A549 (cell line): ENCODE results near the gene ADGRD1. TPM values are rescaled to one million over a fixed set of nuclear protein-coding genes. Genes with fewer than 3 reads are reported as not detected.

Source experiments
- ATAC-seq, 2 experiments: fragments of 200-7000 bp in 1 of 2; fragments of >200 bp in 1 of 2; cut with Nextera tagmentation in 1 of 2; cut with Tn5 transposase in 1 of 2; 3 replicates each; pipeline versions ENCODE4 v1.8.0 to v1.9.1; 2018 to 2020; ENCODE audit warnings: mild to moderate bottlenecking in 1 of 2, moderate library complexity in 1 of 2
- CTCF ChIA-PET: fragments of 300-600 bp; sonication (Branson Sonifier 250); formaldehyde crosslinking; extraction: SDS; loops from one replicate; lab custom pipeline; 2021; ENCODE audit warnings: antibody characterized with exemption, inconsistent platforms; lab: Yijun Ruan, JAX
- POLR2A ChIA-PET: fragments of 350-600 bp; formaldehyde crosslinking; extraction: SDS; loops from one replicate; lab custom pipeline; 2021; ENCODE audit warnings: antibody characterized with exemption, inconsistent platforms; lab: Yijun Ruan, JAX
- DNase-seq, 2 experiments: peaks; one replicate each; pipeline versions ENCODE4 v3.0.0 to v3.0.0-alpha.2; 2011 to 2016; ENCODE audit warnings: low read depth in 1 of 2, low spot score in 1 of 2
- FAIRE-seq: peaks from 2 replicates; lab custom pipeline; 2011; peaks lifted over from hg19 to GRCh38; lab: Jason Lieb, UNC
- H3K27ac ChIP-seq, 2 experiments: fragments of >200 bp; sonication (Bioruptor Twin); formaldehyde crosslinking; 3 replicates each; pipeline ENCODE4 v1.5.1; 2016 to 2017
- H3K4me1 ChIP-seq: fragments of >200 bp; sonication (Bioruptor Twin); formaldehyde crosslinking; 3 replicates; pipeline ENCODE4 v1.6.1; 2016
- H3K4me2 ChIP-seq: fragments of >200 bp; sonication (Bioruptor Twin); formaldehyde crosslinking; 3 replicates; pipeline ENCODE4 v1.6.1; 2016
- H3K4me3 ChIP-seq: fragments of >200 bp; sonication (Bioruptor Twin); formaldehyde crosslinking; 3 replicates; pipeline ENCODE4 v1.5.1; 2016
- H3K9me3 ChIP-seq: fragments of >200 bp; sonication (Bioruptor Twin); formaldehyde crosslinking; 3 replicates; pipeline ENCODE4 v1.6.1; 2016
- CEBPB ChIP-seq, 2 experiments: fragments of >200 bp in 1 of 2; sonication (Bioruptor Twin) in 1 of 2; formaldehyde crosslinking in 1 of 2; IDR thresholded peaks; 2 replicates each; pipeline ENCODE4 v1.6.1; 2012 to 2016
- CTCF ChIP-seq: fragments of >200 bp; sonication (Bioruptor Twin); formaldehyde crosslinking; IDR thresholded peaks from 3 replicates; pipeline ENCODE4 v1.5.1; 2016
- EP300 ChIP-seq, 2 experiments: fragments of >200 bp; sonication (Bioruptor Twin); formaldehyde crosslinking; IDR thresholded peaks; 2 replicates in 1 of 2; 3 replicates in 1 of 2; pipeline ENCODE4 v1.6.1; 2016 to 2017
- ESRRA ChIP-seq: fragments of 150-350 bp; IDR thresholded peaks from 2 replicates; pipeline ENCODE4 v1.6.1; 2014; ENCODE audit warnings: mild to moderate bottlenecking, low read length, borderline replicate concordance
- HDAC2 ChIP-seq: fragments of 200-600 bp; sonication (generic); IDR thresholded peaks from 2 replicates; pipeline ENCODE4 v1.6.1; 2016
- HMGXB4 ChIP-seq: fragments of 250-450 bp; sonication (Bioruptor Pico); IDR thresholded peaks from 2 replicates; pipeline ENCODE4 v1.5.0; 2021; ENCODE audit warnings: mild to moderate bottlenecking, moderate library complexity, borderline replicate concordance
- HOXA7 ChIP-seq: fragments of 250-450 bp; sonication (Bioruptor Pico); IDR thresholded peaks from 2 replicates; pipeline ENCODE4 v1.5.0; 2020; ENCODE audit warnings: mild to moderate bottlenecking, moderate library complexity
- KDM5A ChIP-seq: fragments of 200-600 bp; sonication (generic); IDR thresholded peaks from 2 replicates; pipeline ENCODE4 v1.6.1; 2016; ENCODE audit warnings: antibody characterized with exemption, mild to moderate bottlenecking
- NFE2L2 ChIP-seq: fragments of 150-350 bp; conservative IDR thresholded peaks from 2 replicates; pipeline ENCODE4 v1.6.1; 2014; ENCODE audit warnings: low read length
- PBX3 ChIP-seq: IDR thresholded peaks from 2 replicates; pipeline ENCODE4 v1.6.1; 2012
- POLR2A ChIP-seq: IDR thresholded peaks from 2 replicates; pipeline ENCODE4 v1.6.1; 2012; ENCODE audit warnings: mild to moderate bottlenecking, low read length
- POLR2AphosphoS2 ChIP-seq: conservative IDR thresholded peaks from 2 replicates; pipeline ENCODE4 v1.6.1; 2012; ENCODE audit warnings: low read length, improper control_type of control experiment, inconsistent platforms
- RARB ChIP-seq: fragments of 250-450 bp; sonication (Bioruptor Pico); IDR thresholded peaks from 2 replicates; pipeline ENCODE4 v1.8.0; 2021; ENCODE audit warnings: mild to moderate bottlenecking, moderate library complexity
- REST ChIP-seq: fragments of 200-600 bp; sonication (generic); IDR thresholded peaks from 2 replicates; pipeline ENCODE4 v1.6.1; 2016; ENCODE audit warnings: antibody characterized with exemption, mild to moderate bottlenecking, moderate library complexity
- SMC3 ChIP-seq: fragments of >200 bp; sonication (Bioruptor Twin); formaldehyde crosslinking; IDR thresholded peaks from 3 replicates; pipeline ENCODE4 v1.6.1; 2018; ENCODE audit warnings: inconsistent platforms
- ZFP36 ChIP-seq: fragments of 450-650 bp; IDR thresholded peaks from 2 replicates; pipeline ENCODE4 v1.6.1; 2014; ENCODE audit warnings: borderline replicate concordance; ENCODE audit not compliant: partially characterized antibody
- WGBS: methylation state at CpG from one replicate; pipeline ENCODE4 v1.1.6; 2017; ENCODE audit errors: missing lambda C conversion rate; 5-methylcytosine and 5-hydroxymethylcytosine counted together
- polyA plus RNA-seq, 4 experiments: library from polyadenylated mRNA; depleted of rRNA in 3 of 4; stranded (reverse); fragments of >200 nt; fragmentation: RNase III in 1 of 4; extraction: RNeasy Plus Mini Kit Qiagen cat#74134 plus additional on column Dnase treatment in 1 of 4; gene quantifications; 2 replicates in 3 of 4; 3 replicates in 1 of 4; pipeline ENCODE4 v1.2.3, GENCODE V29; 2011 to 2017

ADGRD1 gene
- polyA plus RNA-seq, 2 of the 4 experiments (the other 2 are of a cell fraction): 0.36 to 1.5 TPM

GRCh38 chr12:131114942-131115584 lies 161.4 kb downstream of the ADGRD1 start:
- ATAC-seq (no peak), DNase-seq (no peak), FAIRE-seq (no peak)
- 62% methylated on average over 18 of the region's 18 CpGs for WGBS
- peaks cover 17% of the 10 kb centered on the region for H3K4me1 ChIP-seq
- H3K9me3 ChIP-seq: no peaks in the 10 kb centered on the region
- H3K4me2 ChIP-seq: no peak overlapping the region
- H3K27ac ChIP-seq: no peak overlapping the region
- POLR2A ChIA-PET: no interaction called here
- H3K4me3 ChIP-seq: no peak overlapping the region
- peak; percentile 52 to 79; a peak in 3 of 4 replicates for TF ChIP-seq CEBPB (IDR thresholded peaks at IDR 0.05)
- TF ChIP-seq HDAC2: no peak
- TF ChIP-seq REST: no peak
- CTCF ChIA-PET: interaction anchor here (0.9 to 13.7 kb wide), 7 partner anchors 10 to 715 kb away, joined by 3 to 121 read pairs (median 18); no protein-coding TSS in a partner anchor

- peak in 1 of 2 experiments; percentile 36; a peak in 3 of 6 replicates for ATAC-seq
- POLR2A ChIA-PET: no interaction called here
- Histone ChIP-seq H3K4me3 (no peak overlapping the region), H3K27ac (no peak overlapping the region), H3K9me3 (no peaks in the 10 kb centered on the region), H3K4me1 (peaks cover 17% of the 10 kb centered on the region), H3K4me2 (no peak overlapping the region)
- TF ChIP-seq POLR2A: no peak
- TF ChIP-seq HMGXB4 (CRISPR knock-in tag): no peak
- no peak for TF ChIP-seq SMC3
- TF ChIP-seq NFE2L2: no peak
- no peak for TF ChIP-seq ZFP36
- TF ChIP-seq CTCF: no peak
- TF ChIP-seq POLR2AphosphoS2: no peak
- TF ChIP-seq HOXA7 (CRISPR knock-in tag): no peak
- TF ChIP-seq EP300 (IDR thresholded peaks at IDR 0.05): no peak
- TF ChIP-seq KDM5A: no peak
- TF ChIP-seq PBX3: no peak
- no peak for TF ChIP-seq ESRRA
- no peak for TF ChIP-seq RARB (CRISPR knock-in tag)
- TF ChIP-seq REST: no peak
- FAIRE-seq: no peak
- 62% methylated on average over 8 of the region's 8 CpGs for WGBS
- CTCF ChIA-PET: interaction anchor here (0.6 to 13.7 kb wide), 11 partner anchors 10 to 714 kb away, joined by 3 to 121 read pairs (median 5); no protein-coding TSS in a partner anchor
- no peak for DNase-seq
Observed at GRCh38 chr12:131115766-131116467, 162.2 kb downstream of the ADGRD1 start.
